GM18507 (cell line): ENCODE data around the gene RAVER2.

ENCODE experiments used
- DNase-seq: peaks from one replicate; pipeline ENCODE4 v3.0.0; 2011; ENCODE audit warnings: low read depth; ENCODE audit not compliant: insufficient read length; ENCODE audit errors: extremely low spot score
- FAIRE-seq: peaks from 2 replicates; lab custom pipeline; 2011; peaks lifted over from hg19 to GRCh38; lab: Jason Lieb, UNC

Gene RAVER2

DNA sequence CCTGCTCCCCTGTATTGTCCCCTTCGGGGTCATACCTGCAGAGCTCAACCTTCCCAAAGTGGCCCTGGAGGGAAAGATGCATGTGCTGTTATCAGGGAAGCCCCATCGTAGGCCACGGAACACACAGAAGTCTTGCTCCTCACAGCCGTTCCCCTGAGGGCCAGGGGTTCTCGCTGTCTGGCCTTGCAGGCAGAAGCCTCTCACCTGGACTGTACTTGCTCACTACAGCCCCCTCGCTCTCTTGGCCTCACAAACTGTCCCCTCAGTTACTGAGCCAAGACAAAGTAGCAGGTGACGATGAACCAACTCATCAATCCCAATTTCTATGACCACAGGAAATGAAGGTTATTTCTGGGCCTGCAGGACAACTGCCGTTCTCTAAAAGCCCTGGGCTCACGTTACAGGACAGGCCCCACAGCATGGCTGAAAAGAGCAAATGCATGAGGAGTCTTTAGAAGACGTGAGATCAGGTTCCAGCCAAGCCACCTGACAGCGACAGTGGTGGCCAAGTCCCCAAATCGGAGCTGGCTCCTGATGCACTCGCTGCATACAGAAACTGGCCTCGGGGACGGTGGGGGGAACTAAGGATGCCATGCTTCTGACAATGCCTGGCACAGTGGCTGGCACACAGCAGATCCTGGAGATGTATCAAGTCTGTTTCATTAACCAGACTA, 95.0 kb downstream of the RAVER2 start:
- FAIRE-seq (no peak), DNase-seq (no peak)

DNA sequence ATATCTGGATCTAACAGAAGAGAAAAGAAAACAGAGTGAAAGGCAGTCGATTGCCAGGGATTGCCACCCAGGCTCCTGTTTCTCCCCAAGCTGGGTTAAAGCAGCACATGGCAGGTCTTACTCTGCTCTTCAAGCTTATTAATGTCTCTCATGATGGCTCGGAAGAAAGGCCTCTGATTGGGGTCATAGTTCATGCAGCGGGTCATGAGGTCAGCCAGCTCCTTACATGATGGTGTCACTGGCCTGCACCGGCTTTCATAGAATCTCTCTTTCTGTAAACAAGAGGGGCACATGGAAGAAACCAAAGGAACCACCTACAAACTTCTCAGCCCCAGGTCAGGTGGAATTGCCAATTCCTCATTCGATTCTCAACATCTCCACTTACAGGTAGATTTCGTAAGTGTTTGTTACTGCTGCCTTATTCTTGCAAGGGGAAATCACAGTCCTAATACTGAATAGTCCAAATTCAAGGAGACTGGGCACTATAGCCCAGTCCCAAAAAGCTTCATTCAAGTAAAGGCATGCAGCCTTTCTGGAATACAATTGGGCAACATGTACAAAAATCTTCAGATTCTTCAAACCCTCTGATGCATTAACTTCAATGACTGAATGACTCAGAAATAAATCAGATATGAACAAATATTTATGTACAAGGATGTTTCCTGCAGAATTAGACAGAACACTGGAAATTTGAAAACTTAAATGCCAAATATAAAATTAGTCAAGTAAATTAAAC, 96.6 kb downstream of the RAVER2 start:
- FAIRE-seq (no peak), DNase-seq (no peak)

DNA sequence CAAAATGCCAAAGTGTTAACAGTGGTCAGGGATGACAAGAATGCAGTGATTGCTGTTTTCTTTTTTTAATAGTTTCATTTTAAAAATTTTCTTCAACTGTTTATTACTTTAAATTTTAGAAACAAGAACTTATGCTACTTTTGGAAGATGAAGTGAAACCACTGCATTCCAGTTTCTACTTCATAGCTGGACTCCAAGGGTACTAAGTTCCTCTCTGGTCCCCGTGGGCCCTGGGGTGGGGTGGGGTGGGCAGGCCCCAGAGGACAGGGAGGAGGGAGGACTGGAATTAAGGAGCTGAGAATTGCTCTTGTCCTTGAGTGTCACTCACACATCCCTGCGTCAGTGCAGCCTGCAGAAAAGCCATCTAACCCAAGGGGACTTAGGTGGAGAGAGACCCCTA, 97.3 kb downstream of the RAVER2 start:
- no peak for FAIRE-seq
- DNase-seq, result no peak

DNA sequence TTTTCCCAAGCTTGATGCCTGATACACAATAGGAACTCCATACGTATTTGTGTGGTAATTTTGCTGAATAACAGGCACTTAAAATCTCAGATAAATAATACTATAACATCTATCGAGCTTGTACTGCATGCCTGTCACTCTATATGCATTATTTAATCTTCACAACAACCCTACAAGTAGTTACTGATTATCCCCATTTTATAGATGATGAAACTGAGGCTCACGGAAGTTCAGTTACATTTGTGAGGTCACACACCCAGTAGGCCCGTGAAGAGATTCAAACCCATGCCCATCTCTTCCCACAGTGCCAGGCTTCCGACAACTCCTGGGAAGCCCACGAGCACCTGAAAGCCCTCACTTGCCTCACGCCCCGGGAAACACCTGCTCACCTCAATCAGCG, 98.8 kb downstream of the RAVER2 start:
- no peak for FAIRE-seq
- no peak for DNase-seq

DNA sequence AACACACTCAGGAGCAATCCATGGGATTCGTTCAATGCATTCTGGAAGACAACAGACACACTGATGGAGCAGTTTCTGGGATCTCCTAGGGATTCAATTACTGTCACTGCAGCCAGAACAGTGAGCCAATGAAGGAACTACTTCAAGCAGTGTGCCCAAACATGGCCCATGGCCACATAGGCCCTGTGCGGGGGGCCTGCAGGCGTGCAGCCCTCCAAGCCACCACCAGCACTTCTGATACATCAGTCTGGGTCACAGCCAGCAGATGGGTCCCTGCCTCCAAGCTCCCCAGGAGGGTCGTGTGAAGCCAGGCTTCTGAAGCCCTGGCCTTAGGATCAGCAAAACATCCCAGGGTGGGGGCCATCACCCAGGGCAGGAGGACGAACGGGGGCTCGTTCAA, 99.3 kb downstream of the RAVER2 start:
- FAIRE-seq (no peak), DNase-seq (no peak)

DNA sequence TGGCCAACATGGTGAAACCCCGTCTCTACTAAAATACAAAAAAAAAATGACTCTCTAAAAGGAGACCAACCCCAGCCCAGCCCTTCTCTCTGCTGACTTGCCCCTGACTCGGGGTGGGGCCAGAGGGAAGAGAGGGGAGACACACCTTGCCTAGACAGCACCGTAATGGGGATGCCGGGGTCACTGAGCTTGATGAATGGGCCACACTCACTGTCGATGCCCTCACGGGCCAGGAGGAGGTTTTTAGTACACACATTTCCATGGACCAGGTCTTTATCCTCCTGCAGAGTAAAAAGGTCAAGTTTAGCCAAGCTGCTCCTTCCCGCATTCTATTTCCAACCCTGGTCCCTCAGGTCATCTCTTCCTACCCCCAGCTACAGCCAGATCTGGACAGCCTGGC, 99.7 kb downstream of the RAVER2 start:
- no peak for FAIRE-seq
- no peak for DNase-seq

DNA sequence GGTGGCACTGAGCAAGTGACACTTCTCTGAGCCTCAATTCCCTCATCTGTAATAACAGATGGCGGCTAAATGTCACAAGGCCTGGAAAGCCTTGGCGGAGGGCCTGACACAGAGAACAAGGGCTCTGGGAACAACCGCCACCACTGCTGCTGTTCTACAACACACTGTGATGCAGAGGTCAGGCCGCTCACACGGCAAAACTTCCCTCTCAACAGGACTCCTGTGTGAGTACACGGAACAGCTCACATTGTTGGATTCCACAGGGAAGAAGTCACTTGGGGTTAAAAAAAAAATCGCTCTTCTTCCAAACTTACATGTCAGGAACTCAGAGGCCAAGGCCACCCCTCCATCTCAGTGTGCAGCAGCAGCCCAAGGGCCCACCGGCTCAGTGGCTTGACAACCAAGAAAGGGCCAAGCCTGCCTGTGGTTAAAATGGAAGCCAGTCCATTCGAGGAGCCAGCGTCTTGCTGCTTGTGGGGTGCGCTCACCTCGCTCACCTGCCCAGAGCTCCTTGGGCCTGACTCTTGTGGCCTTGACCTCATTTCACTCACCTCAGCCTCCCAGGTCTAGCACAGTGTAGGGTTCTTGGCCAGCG, 101.1 kb downstream of the RAVER2 start:
- DNase-seq (no peak), FAIRE-seq (no peak)

DNA sequence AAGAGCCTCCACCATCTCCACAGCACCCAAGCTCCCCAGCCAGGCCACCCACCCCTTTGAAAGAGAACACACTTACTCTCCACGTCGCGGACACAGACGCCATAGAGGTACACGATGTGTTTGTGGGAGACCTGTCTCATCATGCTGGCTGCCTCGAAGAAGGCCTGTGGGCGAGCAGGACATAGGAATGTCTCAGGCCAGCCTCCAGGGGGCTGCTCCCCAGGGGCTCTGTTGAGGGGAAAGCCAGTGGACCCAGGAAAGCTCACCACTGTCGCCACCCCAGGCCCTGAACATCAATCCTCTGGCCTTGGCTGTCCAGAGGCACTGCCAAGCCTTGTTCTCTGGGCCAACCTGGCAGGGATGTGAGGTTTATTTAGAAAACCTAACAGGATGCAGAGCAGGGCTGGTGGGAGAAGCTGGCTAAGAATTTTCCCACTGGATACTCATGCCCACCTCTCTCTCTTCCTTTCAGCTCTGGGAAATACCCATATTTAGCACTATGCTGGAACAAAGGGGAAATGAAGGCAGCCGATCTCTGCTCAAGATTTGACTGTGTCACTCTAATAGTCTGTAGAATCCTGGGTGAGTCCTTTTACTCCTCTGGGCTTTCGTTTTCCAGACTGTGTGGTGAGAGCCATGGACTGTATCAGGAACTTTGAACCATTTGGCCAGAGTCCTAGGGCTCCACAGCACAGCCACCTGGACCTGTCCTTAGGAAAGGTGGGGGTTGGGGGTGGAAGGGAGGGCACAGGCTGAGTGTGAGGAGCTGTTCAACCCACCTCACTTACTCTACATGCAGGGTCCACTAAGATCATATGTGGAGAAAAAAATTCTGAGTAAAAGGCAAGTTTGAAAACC, 101.9 kb downstream of the RAVER2 start:
- FAIRE-seq (no peak), DNase-seq (no peak)

DNA sequence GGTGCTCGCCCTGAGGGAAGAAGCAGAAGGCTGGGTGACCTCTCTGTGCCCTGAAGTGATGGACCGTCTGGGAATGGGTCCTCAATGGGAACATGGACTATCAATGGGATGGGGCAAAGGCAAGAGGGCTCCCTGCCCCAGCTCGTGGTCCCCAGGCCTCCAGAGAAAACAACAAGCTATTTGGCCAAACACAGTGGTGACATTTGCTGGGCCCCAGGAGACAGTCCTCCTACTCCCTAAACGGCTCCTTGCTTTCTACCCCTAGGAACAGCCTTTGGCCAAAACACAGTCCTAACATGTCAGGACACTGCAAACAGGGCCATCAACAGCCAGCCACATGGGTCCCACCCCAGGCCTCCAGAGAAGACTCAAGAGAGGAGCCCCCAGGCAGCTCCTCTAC, 102.8 kb downstream of the RAVER2 start:
- DNase-seq, result no peak
- no peak for FAIRE-seq

DNA sequence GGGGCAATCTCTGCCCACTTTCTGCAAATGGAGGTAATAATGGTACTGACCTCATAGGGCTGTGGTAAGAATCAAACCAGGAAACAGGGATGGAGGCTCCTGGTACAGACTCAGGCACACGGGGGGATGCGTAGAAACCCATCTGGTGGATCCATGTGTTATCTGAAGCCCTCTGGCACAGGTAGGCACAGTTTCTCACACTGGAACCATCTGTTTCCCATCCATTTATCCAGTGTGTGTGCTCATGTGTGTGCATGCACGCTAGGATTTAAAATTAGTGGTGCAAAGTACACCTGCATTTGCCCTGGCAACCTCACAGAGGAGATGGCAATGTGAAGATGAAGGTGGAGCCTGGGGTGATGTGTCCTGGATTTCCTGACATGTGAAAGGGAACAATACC, 103.3 kb downstream of the RAVER2 start:
- no peak for FAIRE-seq
- no peak for DNase-seq

DNA sequence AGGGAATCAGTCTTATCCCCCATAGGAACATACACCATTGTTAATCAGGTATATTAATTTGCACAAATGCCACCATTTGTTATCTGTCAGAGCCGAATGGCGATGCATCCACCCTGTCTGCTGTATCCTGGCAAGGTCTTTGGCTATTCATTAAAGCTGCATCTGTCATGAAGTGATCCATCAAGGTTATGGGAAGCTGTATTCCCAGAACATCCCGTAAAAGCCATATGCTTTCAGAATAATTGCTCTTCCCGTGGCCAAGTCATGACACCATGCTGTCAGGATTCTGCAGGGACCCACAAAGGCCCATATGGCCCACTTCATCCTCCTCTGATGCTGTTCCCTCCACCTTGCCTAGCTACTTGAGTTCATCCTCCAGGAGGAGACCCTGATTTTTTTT, 103.9 kb downstream of the RAVER2 start:
- no peak for DNase-seq

DNA sequence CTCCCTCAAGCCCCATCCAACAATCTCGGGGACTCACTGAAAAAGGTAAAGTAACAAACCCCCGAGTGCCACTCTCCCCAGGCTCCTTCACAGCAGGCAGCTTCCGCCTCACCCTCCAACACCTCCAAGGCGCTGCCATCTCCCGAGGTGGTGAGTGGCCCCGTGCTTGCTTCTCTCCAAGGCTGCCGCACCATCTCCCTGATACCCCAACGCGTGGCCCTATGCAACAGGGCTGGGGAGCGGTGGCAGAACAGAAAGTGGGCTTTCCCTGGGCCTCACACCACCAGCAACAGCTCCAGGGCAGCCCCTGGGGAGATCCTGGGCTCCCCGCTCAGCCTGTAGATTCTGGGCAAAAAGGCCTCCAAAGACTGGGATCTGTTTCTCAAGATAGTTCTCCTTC, 105.1 kb downstream of the RAVER2 start:
- FAIRE-seq (no peak), DNase-seq (no peak)

More for the DNA sequence above, 103.9 kb downstream of the RAVER2 start:
- no peak for FAIRE-seq

DNA sequence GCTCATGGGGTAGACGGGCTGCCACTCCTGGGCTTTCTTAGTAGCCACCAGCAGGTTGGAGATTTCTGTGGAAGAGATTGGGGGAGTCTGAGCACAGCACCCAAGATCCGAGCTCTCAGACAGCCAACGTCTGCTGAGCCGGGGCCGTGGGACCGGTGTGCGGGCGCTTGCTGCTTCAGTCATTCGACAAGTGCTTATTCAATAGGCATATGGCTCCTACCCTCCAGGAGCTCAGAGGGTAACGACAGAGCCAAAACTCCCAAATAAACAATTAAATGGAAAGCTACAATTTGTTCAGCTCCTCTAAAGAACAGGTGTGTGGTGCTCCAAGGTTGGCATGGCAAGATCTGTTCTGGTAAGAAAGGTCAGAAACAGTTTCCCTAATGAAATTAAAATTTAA, 106.0 kb downstream of the RAVER2 start:
- FAIRE-seq, result no peak
- DNase-seq, result no peak

DNA sequence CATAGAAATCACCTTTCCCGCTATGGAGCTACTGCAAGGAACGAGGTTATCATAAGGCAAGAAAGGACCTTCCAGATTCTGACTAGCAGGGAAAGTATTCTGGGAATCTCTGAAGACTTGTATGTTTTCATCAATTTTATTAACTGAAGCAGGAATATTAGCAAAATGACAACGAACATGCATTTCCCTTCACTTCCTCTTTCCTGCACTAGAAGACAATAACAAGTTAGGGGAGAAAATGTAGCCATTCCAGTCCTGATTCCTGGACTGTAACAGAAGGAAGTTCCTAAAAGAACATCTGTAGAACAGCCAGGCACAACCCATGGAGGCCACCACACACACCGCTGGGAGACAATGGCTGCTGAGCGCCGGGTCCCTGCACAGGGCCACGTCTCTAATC, 106.8 kb downstream of the RAVER2 start:
- DNase-seq (no peak), FAIRE-seq (no peak)

DNA sequence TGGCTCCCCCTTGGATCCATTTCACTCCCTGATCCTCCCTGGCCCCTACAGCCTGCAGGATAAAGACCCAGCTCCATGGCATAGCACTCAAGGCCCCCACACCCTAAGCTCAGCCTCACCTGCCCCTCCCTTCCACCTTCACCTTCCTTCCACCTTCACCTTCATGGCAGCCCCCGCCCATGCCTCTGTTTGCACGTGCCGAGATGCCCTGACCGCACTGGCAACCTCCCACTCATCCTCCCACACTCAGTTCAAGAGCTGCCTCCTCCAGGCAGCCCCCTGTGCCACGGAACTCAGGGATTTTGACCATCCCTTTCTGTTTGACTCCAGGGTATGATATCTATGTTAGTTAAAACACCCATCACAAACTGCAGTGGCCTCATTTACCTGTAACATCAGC, 109.8 kb downstream of the RAVER2 start:
- no peak for FAIRE-seq

DNA sequence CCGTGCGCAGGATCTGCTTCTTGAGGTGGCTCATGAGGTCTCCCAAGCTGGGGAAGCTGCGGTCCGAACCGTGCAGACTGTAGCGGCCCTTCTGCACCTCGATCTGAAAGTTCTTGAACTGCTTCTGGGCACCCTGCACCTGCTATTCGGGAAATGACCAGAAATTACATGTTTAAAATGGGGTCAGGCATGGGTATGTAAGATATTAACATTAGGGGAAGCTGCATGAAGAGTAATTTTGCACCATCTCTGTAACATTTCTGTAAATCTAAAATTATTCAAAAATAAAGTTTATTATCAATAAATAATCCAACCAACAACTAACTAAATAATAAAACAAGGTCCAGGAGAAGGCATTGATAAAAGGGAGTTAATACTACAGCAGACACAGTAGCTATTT, 110.7 kb downstream of the RAVER2 start:
- FAIRE-seq (no peak), DNase-seq (no peak)

More for the DNA sequence above, 109.8 kb downstream of the RAVER2 start:
- no peak for DNase-seq

DNA sequence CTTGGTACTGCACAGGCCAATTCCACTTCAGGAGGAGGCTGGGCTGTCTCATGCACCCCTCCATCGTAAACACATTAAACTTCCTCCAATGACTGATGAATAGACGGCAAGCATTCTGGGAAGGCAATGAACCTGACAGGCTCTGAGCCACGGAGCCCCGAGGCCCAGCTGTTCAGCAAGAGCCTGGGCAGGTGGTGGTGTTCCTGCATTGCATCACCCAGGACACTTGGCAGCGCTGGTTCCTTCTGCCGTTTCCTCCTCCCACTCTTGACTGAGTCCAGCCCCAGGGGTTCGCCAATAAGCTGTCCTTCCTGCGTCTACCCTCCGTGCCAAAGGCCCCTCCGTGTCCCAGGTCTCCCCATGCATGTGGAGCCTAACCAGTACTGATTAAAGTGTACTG, 111.7 kb downstream of the RAVER2 start:
- DNase-seq, result no peak
- no peak for FAIRE-seq

DNA sequence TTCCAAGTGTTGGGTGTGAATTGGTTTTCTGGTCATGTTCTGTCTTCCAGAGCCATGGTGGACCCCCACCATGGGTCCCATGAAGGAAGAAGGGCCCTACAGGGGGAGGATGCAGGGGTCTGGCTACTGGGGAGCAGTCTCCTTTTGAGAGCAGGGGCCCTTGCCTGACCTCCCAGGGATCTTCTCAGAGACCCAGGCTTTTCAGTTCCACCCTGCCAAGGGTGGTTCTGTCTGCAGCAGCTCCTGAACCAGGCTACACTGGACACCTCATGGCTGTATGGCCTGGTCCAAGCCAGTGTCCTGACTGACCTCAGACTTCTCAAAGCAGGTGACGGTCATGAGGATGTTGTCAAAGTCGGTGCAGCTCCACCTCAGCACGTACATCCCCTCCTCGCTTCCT, 112.5 kb downstream of the RAVER2 start:
- FAIRE-seq (no peak), DNase-seq (no peak)

DNA sequence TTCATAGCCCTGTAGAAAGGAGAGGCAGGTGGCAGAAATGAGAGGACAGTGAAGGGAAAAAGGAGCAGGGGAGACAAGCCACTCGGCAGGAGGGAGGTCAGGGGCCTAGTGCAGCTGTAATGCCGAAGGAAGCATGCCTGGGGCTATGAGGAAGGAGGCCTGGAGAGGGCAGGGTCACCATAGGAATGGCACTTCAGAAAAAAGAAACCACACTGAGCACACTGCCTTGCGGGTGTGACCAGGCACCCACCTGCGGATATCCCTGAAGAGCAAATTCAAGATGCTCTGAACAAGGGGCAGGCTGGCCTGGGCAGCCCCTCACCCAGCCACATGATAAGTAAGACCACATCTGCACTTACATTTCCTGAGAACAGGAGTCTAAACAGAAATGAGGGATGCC, 116.7 kb downstream of the RAVER2 start:
- FAIRE-seq (no peak), DNase-seq (no peak)
